ENCODE data around the gene CCDC59.

- TF ChIP-seq EZH2 (IDR thresholded peaks at IDR 0.05; ENCODE audit: low read depth) (no peak), CTCF (conservative IDR thresholded peaks at IDR 0.05) (no peak)
Observed at GRCh38 chr12:82363990-82364389, 5.8 kb upstream of the CCDC59 start.
